ENCODE results near the gene SLC25A47.
A peak's percentile ranks its signal among the peaks of the same experiment; 100 is the strongest.

SLC25A47 gene

DNA sequence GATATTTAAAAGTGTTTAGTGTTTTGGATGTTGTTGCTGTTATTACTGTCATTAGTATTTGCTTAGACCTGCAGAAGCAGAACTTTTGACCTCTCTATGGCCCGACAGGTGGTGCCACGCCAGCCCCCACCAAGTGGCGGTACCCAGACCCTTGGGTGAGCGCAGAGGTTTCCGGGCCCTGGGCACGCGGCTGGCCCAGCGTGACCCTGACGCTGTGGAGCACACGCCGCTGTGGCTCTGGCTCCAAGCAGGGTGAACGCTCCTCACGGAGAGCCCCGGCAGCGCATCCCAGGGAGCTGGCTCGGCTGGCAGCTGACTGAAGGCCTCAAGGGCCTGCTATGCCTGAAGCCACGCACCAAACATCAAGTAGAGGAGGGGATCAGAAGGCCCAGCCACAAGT is 22.6 kb downstream of the SLC25A47 start:
- no peak overlapping the region for H3K4ac ChIP-seq (ENCODE audit: low read depth in 1 of 2, low read length in 2 of 2)

DNA sequence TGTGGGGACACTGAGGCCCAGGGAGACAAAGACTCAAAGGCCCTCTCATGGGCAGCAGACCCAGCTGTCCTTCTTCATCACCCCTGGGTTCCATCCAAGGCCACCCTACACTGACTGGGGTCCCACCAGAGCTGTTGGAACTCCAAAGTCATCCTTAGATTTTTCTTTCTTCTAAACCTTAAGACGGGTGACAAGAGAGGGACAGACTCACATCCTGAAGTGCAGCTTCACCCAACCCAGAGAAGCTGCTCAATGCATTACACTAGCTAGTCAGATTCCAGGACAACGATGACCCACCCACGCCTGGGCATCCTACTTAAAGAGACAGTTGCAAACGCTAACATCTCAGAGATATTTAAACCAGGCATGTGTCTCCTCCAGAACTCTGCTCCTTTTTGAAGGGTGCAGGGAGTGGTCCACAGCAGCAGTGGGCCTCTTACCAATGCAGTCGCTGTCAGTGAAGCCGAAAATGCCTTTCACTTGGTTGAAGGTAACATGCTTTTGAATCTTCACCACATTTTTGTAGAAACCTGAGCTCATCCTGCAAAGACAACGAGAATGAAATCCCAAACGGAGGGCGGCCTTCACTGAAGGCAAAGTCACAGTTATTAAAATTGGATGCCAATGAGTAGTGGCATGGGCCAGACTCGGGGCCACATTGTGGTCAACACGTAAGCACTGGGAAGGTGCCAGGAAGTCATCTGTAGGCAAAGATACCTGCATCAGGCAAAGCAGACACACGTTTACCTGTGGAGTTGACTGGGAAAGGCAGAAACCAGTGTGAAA is 23.4 kb downstream of the SLC25A47 start:
- Histone ChIP-seq H3K9me3 (ENCODE audit: control insufficient read depth, low read length) (no peaks in the 10 kb centered on the region), H3K4me1 (ENCODE audit: control insufficient read depth, insufficient read depth, low read depth, low read length) (peaks cover 7% of the 10 kb centered on the region), H3K14ac (ENCODE audit: low read length in 2 of 2) (no peak overlapping the region), H3K4ac (ENCODE audit: low read depth in 1 of 2, low read length in 2 of 2) (no peak overlapping the region), H3K4me3 (ENCODE audit: insufficient read depth in 1 of 2, low read depth in 1 of 2, low read length in 2 of 2) (no peak overlapping the region), H3K18ac (ENCODE audit: low read depth in 1 of 2, low read length in 2 of 2) (no peak overlapping the region), H2AFZ (ENCODE audit: low read depth, low read length) (no peak overlapping the region), H2BK15ac (ENCODE audit: low read depth, poor library complexity, severe bottlenecking) (no peak overlapping the region), H3K27me3 (ENCODE audit: control insufficient read depth in 1 of 2, insufficient read depth in 1 of 2, low read length in 2 of 2) (no peaks in the 10 kb centered on the region), H2BK12ac (ENCODE audit: low read length in 2 of 2) (no peak overlapping the region), H3K9ac (ENCODE audit: low read length) (no peak overlapping the region), H4K91ac (ENCODE audit: low read length) (no peak overlapping the region), H2AK5ac (ENCODE audit: low read length, severe bottlenecking) (no peak overlapping the region), H3K4me2 (ENCODE audit: low read length, poor library complexity, severe bottlenecking) (no peak overlapping the region), H3K36me3 (ENCODE audit: control insufficient read depth in 1 of 2, insufficient read depth in 2 of 2, low read depth in 1 of 2, low read length in 2 of 2) (peaks cover 59 to 70% of the 10 kb centered on the region in 2 experiments), H2BK120ac (ENCODE audit: low read depth, low read length) (no peak overlapping the region), H3K27ac (ENCODE audit: low read length, poor library complexity, severe bottlenecking) (no peak overlapping the region), H2BK5ac (ENCODE audit: low read depth, low read length, poor library complexity, severe bottlenecking) (no peak overlapping the region), H3K79me1 (replicated peaks; ENCODE audit: low read length, poor library complexity, severe bottlenecking) (peaks cover 1% of the 10 kb centered on the region), H3K23ac (ENCODE audit: low read length in 2 of 2) (no peak overlapping the region), H4K8ac (ENCODE audit: low read length) (no peak overlapping the region)
- WGBS: 97% methylated on average over 12 of the region's 12 CpGs
- no peak for DNase-seq

More for the DNA sequence above, 22.6 kb downstream of the SLC25A47 start:
- Histone ChIP-seq H3K9me3 (ENCODE audit: control insufficient read depth, low read length) (no peaks in the 10 kb centered on the region), H4K91ac (ENCODE audit: low read length) (no peak overlapping the region), H2AK5ac (ENCODE audit: low read length, severe bottlenecking) (no peak overlapping the region), H3K4me3 (ENCODE audit: insufficient read depth in 1 of 2, low read depth in 1 of 2, low read length in 2 of 2) (no peak overlapping the region), H2BK15ac (ENCODE audit: low read depth, poor library complexity, severe bottlenecking) (no peak overlapping the region), H4K8ac (ENCODE audit: low read length) (no peak overlapping the region), H3K36me3 (ENCODE audit: control insufficient read depth in 1 of 2, insufficient read depth in 2 of 2, low read depth in 1 of 2, low read length in 2 of 2) (peaks cover 51 to 63% of the 10 kb centered on the region in 2 experiments), H3K4me2 (ENCODE audit: low read length, poor library complexity, severe bottlenecking) (no peak overlapping the region), H2BK12ac (ENCODE audit: low read length in 2 of 2) (peak overlapping the region in 1 of 2 experiments; percentile 18), H3K9ac (ENCODE audit: low read length) (no peak overlapping the region), H3K14ac (ENCODE audit: low read length in 2 of 2) (no peak overlapping the region), H2AFZ (ENCODE audit: low read depth, low read length) (no peak overlapping the region), H3K27ac (ENCODE audit: low read length, poor library complexity, severe bottlenecking) (no peak overlapping the region), H3K27me3 (ENCODE audit: control insufficient read depth in 1 of 2, insufficient read depth in 1 of 2, low read length in 2 of 2) (no peaks in the 10 kb centered on the region), H2BK5ac (ENCODE audit: low read depth, low read length, poor library complexity, severe bottlenecking) (no peak overlapping the region), H3K79me1 (replicated peaks; ENCODE audit: low read length, poor library complexity, severe bottlenecking) (peaks cover 1% of the 10 kb centered on the region), H3K18ac (ENCODE audit: low read depth in 1 of 2, low read length in 2 of 2) (no peak overlapping the region), H3K4me1 (ENCODE audit: control insufficient read depth, insufficient read depth, low read depth, low read length) (peaks cover 13% of the 10 kb centered on the region), H2BK120ac (ENCODE audit: low read depth, low read length) (no peak overlapping the region), H3K23ac (ENCODE audit: low read length in 2 of 2) (no peak overlapping the region)
- no peak for DNase-seq
- 97% methylated on average over 17 of the region's 17 CpGs for WGBS

- 98% methylated on average over 12 of the region's 12 CpGs for WGBS
- no peak overlapping the region for H3K4ac ChIP-seq (ENCODE audit: low read depth in 1 of 2, low read length in 2 of 2)
- H3K79me1 ChIP-seq (replicated peaks; ENCODE audit: low read length, poor library complexity, severe bottlenecking): peaks cover 1% of the 10 kb centered on the region
Observed at GRCh38 chr14:100348253-100348729, 25.2 kb downstream of the SLC25A47 start.

GRCh38 chr14:100348784-100349685 is 25.9 kb downstream of the SLC25A47 start:
- no peak overlapping the region for H3K14ac ChIP-seq (ENCODE audit: low read length in 2 of 2)

More at GRCh38 chr14:100348253-100348729, 25.2 kb downstream of the SLC25A47 start:
- Histone ChIP-seq H3K27me3 (ENCODE audit: control insufficient read depth in 1 of 2, insufficient read depth in 1 of 2, low read length in 2 of 2) (no peaks in the 10 kb centered on the region), H2BK5ac (ENCODE audit: low read depth, low read length, poor library complexity, severe bottlenecking) (no peak overlapping the region), H3K9me3 (ENCODE audit: control insufficient read depth, low read length) (no peaks in the 10 kb centered on the region), H2AK5ac (ENCODE audit: low read length, severe bottlenecking) (no peak overlapping the region), H4K91ac (ENCODE audit: low read length) (no peak overlapping the region), H3K36me3 (ENCODE audit: control insufficient read depth in 1 of 2, insufficient read depth in 2 of 2, low read depth in 1 of 2, low read length in 2 of 2) (peaks cover 54 to 69% of the 10 kb centered on the region in 2 experiments), H2BK15ac (ENCODE audit: low read depth, poor library complexity, severe bottlenecking) (no peak overlapping the region), H3K23ac (ENCODE audit: low read length in 2 of 2) (no peak overlapping the region), H2BK120ac (ENCODE audit: low read depth, low read length) (no peak overlapping the region), H3K4me2 (ENCODE audit: low read length, poor library complexity, severe bottlenecking) (no peak overlapping the region), H3K18ac (ENCODE audit: low read depth in 1 of 2, low read length in 2 of 2) (no peak overlapping the region), H2BK12ac (ENCODE audit: low read length in 2 of 2) (no peak overlapping the region), H3K14ac (ENCODE audit: low read length in 2 of 2) (no peak overlapping the region), H3K9ac (ENCODE audit: low read length) (no peak overlapping the region), H3K27ac (ENCODE audit: low read length, poor library complexity, severe bottlenecking) (no peak overlapping the region), H3K4me1 (ENCODE audit: control insufficient read depth, insufficient read depth, low read depth, low read length) (no peaks in the 10 kb centered on the region), H3K4me3 (ENCODE audit: insufficient read depth in 1 of 2, low read depth in 1 of 2, low read length in 2 of 2) (no peak overlapping the region), H2AFZ (ENCODE audit: low read depth, low read length) (no peak overlapping the region), H4K8ac (ENCODE audit: low read length) (no peak overlapping the region)
- no peak for DNase-seq

More at GRCh38 chr14:100348784-100349685, 25.9 kb downstream of the SLC25A47 start:
- no peaks in the 10 kb centered on the region for H3K4me1 ChIP-seq (ENCODE audit: control insufficient read depth, insufficient read depth, low read depth, low read length)
- no peak overlapping the region for H2AFZ ChIP-seq (ENCODE audit: low read depth, low read length)
- no peaks in the 10 kb centered on the region for H3K9me3 ChIP-seq (ENCODE audit: control insufficient read depth, low read length)
- no peak overlapping the region for H3K9ac ChIP-seq (ENCODE audit: low read length)
- no peaks in the 10 kb centered on the region for H3K27me3 ChIP-seq (ENCODE audit: control insufficient read depth in 1 of 2, insufficient read depth in 1 of 2, low read length in 2 of 2)
- no peak overlapping the region for H3K23ac ChIP-seq (ENCODE audit: low read length in 2 of 2)
- no peak overlapping the region for H3K27ac ChIP-seq (ENCODE audit: low read length, poor library complexity, severe bottlenecking)
- H3K18ac ChIP-seq (ENCODE audit: low read depth in 1 of 2, low read length in 2 of 2): no peak overlapping the region
- H3K4me3 ChIP-seq (ENCODE audit: insufficient read depth in 1 of 2, low read depth in 1 of 2, low read length in 2 of 2): no peak overlapping the region
- peaks cover 1% of the 10 kb centered on the region for H3K79me1 ChIP-seq (replicated peaks; ENCODE audit: low read length, poor library complexity, severe bottlenecking)
- no peak overlapping the region for H2BK15ac ChIP-seq (ENCODE audit: low read depth, poor library complexity, severe bottlenecking)
- H3K36me3 ChIP-seq (ENCODE audit: control insufficient read depth in 1 of 2, insufficient read depth in 2 of 2, low read depth in 1 of 2, low read length in 2 of 2): peaks cover 59 to 74% of the 10 kb centered on the region in 2 experiments
- no peak overlapping the region for H2AK5ac ChIP-seq (ENCODE audit: low read length, severe bottlenecking)
- H2BK5ac ChIP-seq (ENCODE audit: low read depth, low read length, poor library complexity, severe bottlenecking): no peak overlapping the region
- 94% methylated on average over 14 of the region's 14 CpGs for WGBS
- H2BK120ac ChIP-seq (ENCODE audit: low read depth, low read length): no peak overlapping the region
- no peak overlapping the region for H3K4ac ChIP-seq (ENCODE audit: low read depth in 1 of 2, low read length in 2 of 2)
- no peak overlapping the region for H4K91ac ChIP-seq (ENCODE audit: low read length)
- no peak overlapping the region for H3K4me2 ChIP-seq (ENCODE audit: low read length, poor library complexity, severe bottlenecking)
- DNase-seq: no peak
- no peak overlapping the region for H2BK12ac ChIP-seq (ENCODE audit: low read length in 2 of 2)
- no peak overlapping the region for H4K8ac ChIP-seq (ENCODE audit: low read length)

All from mesenchymal stem cell (in vitro differentiated cells and primary cell).